Gastroesophageal sphincter (tissue), 4 donors: ENCODE results near the gene KMT2C. TPM values are rescaled to one million over a fixed set of nuclear protein-coding genes. Genes with fewer than 3 reads are reported as not detected.

ENCODE experiments used
- ATAC-seq: fragments of 150-250 bp; one replicate; pipeline ENCODE4 v1.9.1; 2016; ENCODE audit warnings: mild to moderate bottlenecking, moderate library complexity
- H3K27ac ChIP-seq, 4 donors: fragments of 200-600 bp; sonication (generic) in 3 of 4; 1 replicate in 3 of 4; 2 replicates in 1 of 4; pipeline ENCODE4 v1.5.1; 2016 to 2019
- H3K27me3 ChIP-seq: fragments of 200-600 bp; sonication (generic); one replicate; pipeline ENCODE4 v1.5.1; 2019
- H3K36me3 ChIP-seq, 2 donors: fragments of 200-600 bp; sonication (generic); one replicate each; pipeline ENCODE4 v1.5.1; 2019; ENCODE audit warnings: control low read depth in 1 of 2
- H3K4me1 ChIP-seq, 3 donors: fragments of 200-600 bp; sonication (generic); 1 replicate in 2 of 3; 2 replicates in 1 of 3; pipeline ENCODE4 v1.5.1; 2016 to 2019; ENCODE audit warnings: control low read depth in 2 of 3
- H3K4me3 ChIP-seq, 2 donors: fragments of 200-600 bp; sonication (generic); one replicate each; pipeline ENCODE4 v1.5.1; 2019; ENCODE audit warnings: mild to moderate bottlenecking in 1 of 2, moderate library complexity in 1 of 2
- H3K9me3 ChIP-seq, 3 donors: fragments of 200-600 bp; sonication (generic); one replicate each; pipeline ENCODE4 v1.5.1; 2017 to 2019; ENCODE audit warnings: control low read depth in 2 of 3
- EP300 ChIP-seq: sonication (generic); formaldehyde crosslinking; IDR thresholded peaks from one replicate; pipeline ENCODE4 v1.6.1; 2017; ENCODE audit warnings: antibody characterized with exemption, mild to moderate bottlenecking
- POLR2A ChIP-seq, 2 donors: fragments of 450-650 bp; IDR thresholded peaks; one replicate each; pipeline ENCODE4 v1.6.1; 2017; ENCODE audit warnings: antibody characterized with exemption in 2 of 2, mild to moderate bottlenecking in 2 of 2, moderate library complexity in 1 of 2
- POLR2AphosphoS5 ChIP-seq: sonication (generic); formaldehyde crosslinking; IDR thresholded peaks from one replicate; pipeline ENCODE4 v1.6.1; 2017; ENCODE audit warnings: antibody characterized with exemption
- WGBS, 2 donors: methylation state at CpG; one replicate each; pipeline ENCODE4 v1.1.5; 2018; ENCODE audit warnings: low coverage in 1 of 2; 5-methylcytosine and 5-hydroxymethylcytosine counted together
- total RNA-seq, 4 donors: library from RNA; depleted of rRNA; stranded (reverse); fragments of >200 nt; gene quantifications; one replicate each; pipeline ENCODE4 v1.1.0, GENCODE V29; 2016
- TF ChIP-seq, protein P1 (sequence below), 4 experiments: fragments of 200-600 bp in 2 of 4; fragments of 450-650 bp in 2 of 4; sonication (generic) in 1 of 4; IDR thresholded peaks; one replicate each; pipeline ENCODE4 v1.5.1; 2017 to 2019; ENCODE audit warnings: antibody characterized with exemption in 4 of 4, mild to moderate bottlenecking in 2 of 4, moderate library complexity in 2 of 4

Gene KMT2C
- total RNA-seq, 4 donors from 2014 or later, result 63.0 to 84.8 (median 75.5) TPM

DNA sequence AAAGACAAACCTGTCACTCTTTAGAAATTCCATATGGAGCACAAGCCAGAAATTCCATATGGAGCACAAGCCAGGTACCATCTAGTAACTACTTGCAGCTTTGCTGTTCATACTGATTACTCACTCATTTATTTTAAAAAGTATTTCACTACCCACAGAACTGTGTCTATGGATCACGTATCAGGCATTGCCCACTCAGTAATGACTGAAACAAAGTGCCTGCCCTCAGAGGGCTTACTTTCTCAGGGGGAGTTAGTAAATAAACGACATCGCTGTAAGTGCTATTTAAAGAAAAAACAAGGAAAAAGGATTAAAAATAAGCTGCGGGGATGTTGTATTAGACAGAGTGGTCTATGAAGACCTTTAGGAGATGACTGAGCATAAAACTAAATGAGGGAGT lies 239.4 kb downstream of the KMT2C start:
- Histone ChIP-seq H3K36me3 (peaks cover 11 to 78% of the 10 kb centered on the region in 2 donors), H3K27ac (no peak overlapping the region), H3K27me3 (no peaks in the 10 kb centered on the region), H3K4me3 (no peak overlapping the region), H3K9me3 (no peaks in the 10 kb centered on the region), H3K4me1 (no peaks in the 10 kb centered on the region)
- WGBS, 2 donors, result 80 to 88% methylated on average over 2 to 4 of the region's 4 CpGs
- TF ChIP-seq POLR2AphosphoS5 (no peak), POLR2A (IDR thresholded peaks at IDR 0.05) (no peak), EP300 (no peak)
- TF ChIP-seq, protein P1, sequence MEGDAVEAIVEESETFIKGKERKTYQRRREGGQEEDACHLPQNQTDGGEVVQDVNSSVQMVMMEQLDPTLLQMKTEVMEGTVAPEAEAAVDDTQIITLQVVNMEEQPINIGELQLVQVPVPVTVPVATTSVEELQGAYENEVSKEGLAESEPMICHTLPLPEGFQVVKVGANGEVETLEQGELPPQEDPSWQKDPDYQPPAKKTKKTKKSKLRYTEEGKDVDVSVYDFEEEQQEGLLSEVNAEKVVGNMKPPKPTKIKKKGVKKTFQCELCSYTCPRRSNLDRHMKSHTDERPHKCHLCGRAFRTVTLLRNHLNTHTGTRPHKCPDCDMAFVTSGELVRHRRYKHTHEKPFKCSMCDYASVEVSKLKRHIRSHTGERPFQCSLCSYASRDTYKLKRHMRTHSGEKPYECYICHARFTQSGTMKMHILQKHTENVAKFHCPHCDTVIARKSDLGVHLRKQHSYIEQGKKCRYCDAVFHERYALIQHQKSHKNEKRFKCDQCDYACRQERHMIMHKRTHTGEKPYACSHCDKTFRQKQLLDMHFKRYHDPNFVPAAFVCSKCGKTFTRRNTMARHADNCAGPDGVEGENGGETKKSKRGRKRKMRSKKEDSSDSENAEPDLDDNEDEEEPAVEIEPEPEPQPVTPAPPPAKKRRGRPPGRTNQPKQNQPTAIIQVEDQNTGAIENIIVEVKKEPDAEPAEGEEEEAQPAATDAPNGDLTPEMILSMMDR (IDR thresholded peaks at IDR 0.05), result no peak
- no peak for ATAC-seq

DNA sequence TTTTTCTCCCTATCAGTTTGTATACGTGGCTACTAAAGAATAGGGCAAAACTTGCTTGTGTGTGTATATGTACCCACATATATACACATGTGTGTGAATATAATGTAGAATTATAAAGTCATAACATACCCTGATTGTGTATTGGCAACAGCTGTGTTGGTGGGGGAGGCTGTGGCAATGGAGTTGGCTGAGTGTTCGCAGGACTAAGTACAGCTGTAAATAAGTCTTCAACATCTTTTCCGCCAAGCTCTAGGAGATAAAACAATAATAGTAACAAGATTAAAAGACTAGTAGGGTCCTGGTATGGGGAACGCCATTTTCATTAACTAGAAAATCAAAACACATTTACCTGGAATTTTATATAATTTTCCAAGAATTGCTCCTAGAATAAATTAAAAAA lies 241.9 kb downstream of the KMT2C start:
- 80 to 96% methylated on average over 4 of the region's 4 CpGs for WGBS, 2 donors
- Histone ChIP-seq H3K4me3 (no peak overlapping the region), H3K27ac (no peak overlapping the region), H3K36me3 (peaks cover 9 to 78% of the 10 kb centered on the region in 2 donors), H3K27me3 (no peaks in the 10 kb centered on the region), H3K9me3 (no peaks in the 10 kb centered on the region), H3K4me1 (no peaks in the 10 kb centered on the region)
- TF ChIP-seq EP300 (no peak), POLR2A (IDR thresholded peaks at IDR 0.05) (no peak), POLR2AphosphoS5 (no peak)
- TF ChIP-seq, protein P1 (IDR thresholded peaks at IDR 0.05), result no peak
- no peak for ATAC-seq

DNA sequence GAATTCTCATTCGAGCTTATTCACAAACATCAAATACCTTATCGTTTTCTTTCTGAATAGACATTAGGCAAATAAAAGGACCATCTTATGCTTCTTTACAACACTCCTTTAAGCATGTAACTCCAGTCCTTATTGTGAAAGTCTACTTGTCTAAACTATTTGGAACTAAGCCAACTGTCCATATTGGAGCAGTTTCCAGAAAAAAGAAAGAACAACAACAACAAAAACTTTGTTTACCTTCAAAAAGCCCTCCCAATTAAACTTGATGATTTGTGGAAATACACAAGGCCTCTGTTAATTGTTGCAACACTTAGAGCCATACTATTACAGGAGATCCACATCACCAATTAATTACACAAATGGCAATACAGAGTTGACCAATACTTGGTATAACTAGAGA lies 246.7 kb downstream of the KMT2C start:
- Histone ChIP-seq H3K27me3 (no peaks in the 10 kb centered on the region), H3K4me1 (peaks cover 0 to 7% (median 0%) of the 10 kb centered on the region in 3 donors), H3K9me3 (no peaks in the 10 kb centered on the region), H3K4me3 (no peak overlapping the region), H3K36me3 (peaks cover 7 to 80% of the 10 kb centered on the region in 2 donors), H3K27ac (no peak overlapping the region)
- TF ChIP-seq POLR2A (IDR thresholded peaks at IDR 0.05), result no peak
- ATAC-seq, result no peak
- 52 to 81% methylated on average over 2 of the region's 2 CpGs for WGBS, 2 donors

DNA sequence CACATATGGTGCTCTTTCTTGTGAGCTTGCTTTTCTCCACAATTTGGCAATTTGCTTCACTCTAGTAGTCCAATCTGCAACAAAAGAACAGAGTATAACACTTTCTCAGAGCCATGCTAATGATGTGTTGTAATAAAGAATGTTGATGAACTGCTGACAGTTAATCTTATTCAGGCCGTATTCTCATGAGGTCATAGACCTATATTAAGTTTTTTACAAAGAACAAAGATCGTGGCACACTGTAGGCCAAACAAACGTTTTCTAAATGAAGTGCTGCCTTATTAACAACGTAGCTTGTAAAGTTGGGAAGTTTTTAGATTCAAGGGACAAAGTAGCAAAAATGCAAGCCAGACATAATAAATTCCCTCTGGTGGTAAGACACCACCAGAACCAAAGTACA lies 250.2 kb downstream of the KMT2C start:
- Histone ChIP-seq H3K27ac (peak overlapping the region in 1 of 4 donors; percentile 9), H3K36me3 (peaks cover 9 to 82% of the 10 kb centered on the region in 2 donors), H3K4me1 (peaks cover 0 to 7% (median 0%) of the 10 kb centered on the region in 3 donors), H3K4me3 (no peak overlapping the region), H3K9me3 (no peaks in the 10 kb centered on the region), H3K27me3 (no peaks in the 10 kb centered on the region)
- no peak for ATAC-seq
- TF ChIP-seq POLR2A (IDR thresholded peaks at IDR 0.05) (no peak), EP300 (no peak), POLR2AphosphoS5 (no peak)
- TF ChIP-seq, protein P1 (IDR thresholded peaks at IDR 0.05), result no peak
- 58 to 68% methylated on average over 4 of the region's 4 CpGs for WGBS, 2 donors

DNA sequence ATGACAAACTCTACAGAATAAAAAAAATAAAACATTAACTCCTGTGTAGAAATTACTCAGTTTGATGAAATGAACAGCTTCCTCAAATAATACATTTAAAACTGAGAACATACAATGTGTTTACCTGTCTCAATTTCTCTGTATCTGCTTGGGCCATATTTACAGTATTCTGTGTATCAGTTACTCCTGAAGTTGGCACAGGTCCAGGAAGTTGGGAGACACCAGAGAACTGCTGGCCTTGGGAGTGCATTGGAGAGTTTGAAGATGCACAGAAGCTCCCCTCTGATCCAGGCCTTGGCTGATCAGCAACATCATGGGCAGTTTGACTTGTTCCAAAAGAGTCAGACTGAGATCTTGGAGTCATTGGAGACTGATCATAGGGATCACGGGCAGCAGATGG lies 255.2 kb downstream of the KMT2C start:
- TF ChIP-seq POLR2AphosphoS5, result no peak
- TF ChIP-seq POLR2A (IDR thresholded peaks at IDR 0.05), result no peak
- TF ChIP-seq EP300, result no peak
- TF ChIP-seq, protein P1 (IDR thresholded peaks at IDR 0.05), result no peak
- WGBS, 2 donors, result 100% methylated on average over 1 of the region's 1 CpG; no CpG with 5 or more reads in 1 of the 2 donors
- Histone ChIP-seq H3K36me3 (peaks cover 14 to 95% of the 10 kb centered on the region in 2 donors), H3K27ac (no peak overlapping the region), H3K4me1 (no peaks in the 10 kb centered on the region), H3K9me3 (no peaks in the 10 kb centered on the region), H3K27me3 (no peaks in the 10 kb centered on the region), H3K4me3 (no peak overlapping the region)
- no peak for ATAC-seq
